ENCODE measurements around the gene LRP5. TPM values are rescaled to one million over a fixed set of nuclear protein-coding genes. Genes with fewer than 3 reads are reported as not detected.

Gene LRP5
- total and polyA plus RNA-seq, 2 experiments from 2014 or later, result 26.9 to 51.1 TPM

DNA sequence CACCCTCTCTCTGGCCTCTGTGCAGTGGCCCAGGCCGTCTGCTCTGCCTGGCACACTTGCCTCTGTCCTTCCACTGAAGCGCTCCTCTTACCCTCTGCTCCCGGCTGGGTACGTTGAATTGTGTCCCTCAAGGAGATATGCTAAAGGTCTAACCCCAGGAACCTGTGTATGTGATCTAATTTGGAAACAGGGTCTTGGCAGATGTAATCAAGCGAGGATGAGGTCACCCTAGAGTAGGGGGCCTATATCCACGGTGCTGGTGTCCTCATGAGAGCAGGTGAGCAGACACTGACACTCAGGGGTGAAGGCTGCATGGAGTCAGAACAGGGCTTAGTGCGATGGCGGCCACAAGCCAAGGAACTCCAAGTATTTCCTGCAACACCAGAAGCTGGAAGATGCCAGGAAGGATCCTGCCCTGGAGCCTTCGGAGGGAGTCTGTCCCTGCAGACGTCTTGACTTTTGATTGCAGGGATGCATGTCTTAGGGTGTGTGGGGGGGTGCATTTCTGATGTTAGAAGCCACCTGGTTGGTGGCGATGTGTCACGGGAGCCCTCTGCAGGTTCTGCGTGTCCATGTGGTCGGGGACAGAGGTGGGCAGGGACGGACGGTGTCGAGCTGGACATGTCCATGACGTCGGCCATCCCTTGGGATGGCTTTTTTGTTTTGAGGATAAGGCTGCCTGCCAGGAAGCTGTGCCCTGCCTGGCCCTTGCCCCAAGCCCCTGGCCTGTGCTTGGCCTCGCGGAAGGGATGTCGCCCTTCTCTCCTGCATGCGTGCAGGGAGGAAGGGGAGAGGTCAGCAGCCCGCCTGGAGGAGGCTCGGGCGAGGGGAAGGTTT is 68.6 kb downstream of the LRP5 start (continued):
- TF ChIP-seq, protein P1, sequence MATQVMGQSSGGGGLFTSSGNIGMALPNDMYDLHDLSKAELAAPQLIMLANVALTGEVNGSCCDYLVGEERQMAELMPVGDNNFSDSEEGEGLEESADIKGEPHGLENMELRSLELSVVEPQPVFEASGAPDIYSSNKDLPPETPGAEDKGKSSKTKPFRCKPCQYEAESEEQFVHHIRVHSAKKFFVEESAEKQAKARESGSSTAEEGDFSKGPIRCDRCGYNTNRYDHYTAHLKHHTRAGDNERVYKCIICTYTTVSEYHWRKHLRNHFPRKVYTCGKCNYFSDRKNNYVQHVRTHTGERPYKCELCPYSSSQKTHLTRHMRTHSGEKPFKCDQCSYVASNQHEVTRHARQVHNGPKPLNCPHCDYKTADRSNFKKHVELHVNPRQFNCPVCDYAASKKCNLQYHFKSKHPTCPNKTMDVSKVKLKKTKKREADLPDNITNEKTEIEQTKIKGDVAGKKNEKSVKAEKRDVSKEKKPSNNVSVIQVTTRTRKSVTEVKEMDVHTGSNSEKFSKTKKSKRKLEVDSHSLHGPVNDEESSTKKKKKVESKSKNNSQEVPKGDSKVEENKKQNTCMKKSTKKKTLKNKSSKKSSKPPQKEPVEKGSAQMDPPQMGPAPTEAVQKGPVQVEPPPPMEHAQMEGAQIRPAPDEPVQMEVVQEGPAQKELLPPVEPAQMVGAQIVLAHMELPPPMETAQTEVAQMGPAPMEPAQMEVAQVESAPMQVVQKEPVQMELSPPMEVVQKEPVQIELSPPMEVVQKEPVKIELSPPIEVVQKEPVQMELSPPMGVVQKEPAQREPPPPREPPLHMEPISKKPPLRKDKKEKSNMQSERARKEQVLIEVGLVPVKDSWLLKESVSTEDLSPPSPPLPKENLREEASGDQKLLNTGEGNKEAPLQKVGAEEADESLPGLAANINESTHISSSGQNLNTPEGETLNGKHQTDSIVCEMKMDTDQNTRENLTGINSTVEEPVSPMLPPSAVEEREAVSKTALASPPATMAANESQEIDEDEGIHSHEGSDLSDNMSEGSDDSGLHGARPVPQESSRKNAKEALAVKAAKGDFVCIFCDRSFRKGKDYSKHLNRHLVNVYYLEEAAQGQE (IDR thresholded peaks at IDR 0.05; ENCODE audit: unreplicated experiment), result no peak
- TF ChIP-seq ZNF114 (CRISPR knock-in tag; IDR thresholded peaks at IDR 0.05) (no peak), CREB1 (CRISPR knock-in tag; IDR thresholded peaks at IDR 0.05; ENCODE audit: low read depth) (no peak), EZH2 (IDR thresholded peaks at IDR 0.05; ENCODE audit: low read depth, unreplicated experiment) (no peak), POLR2AphosphoS5 (IDR thresholded peaks at IDR 0.05; ENCODE audit: low read depth) (no peak), EZH2phosphoT487 (IDR thresholded peaks at IDR 0.05; ENCODE audit: unreplicated experiment) (no peak)
- TF ChIP-seq, protein P2, sequence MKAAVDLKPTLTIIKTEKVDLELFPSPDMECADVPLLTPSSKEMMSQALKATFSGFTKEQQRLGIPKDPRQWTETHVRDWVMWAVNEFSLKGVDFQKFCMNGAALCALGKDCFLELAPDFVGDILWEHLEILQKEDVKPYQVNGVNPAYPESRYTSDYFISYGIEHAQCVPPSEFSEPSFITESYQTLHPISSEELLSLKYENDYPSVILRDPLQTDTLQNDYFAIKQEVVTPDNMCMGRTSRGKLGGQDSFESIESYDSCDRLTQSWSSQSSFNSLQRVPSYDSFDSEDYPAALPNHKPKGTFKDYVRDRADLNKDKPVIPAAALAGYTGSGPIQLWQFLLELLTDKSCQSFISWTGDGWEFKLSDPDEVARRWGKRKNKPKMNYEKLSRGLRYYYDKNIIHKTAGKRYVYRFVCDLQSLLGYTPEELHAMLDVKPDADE (IDR thresholded peaks at IDR 0.05), result no peak
- TF ChIP-seq, protein P3, sequence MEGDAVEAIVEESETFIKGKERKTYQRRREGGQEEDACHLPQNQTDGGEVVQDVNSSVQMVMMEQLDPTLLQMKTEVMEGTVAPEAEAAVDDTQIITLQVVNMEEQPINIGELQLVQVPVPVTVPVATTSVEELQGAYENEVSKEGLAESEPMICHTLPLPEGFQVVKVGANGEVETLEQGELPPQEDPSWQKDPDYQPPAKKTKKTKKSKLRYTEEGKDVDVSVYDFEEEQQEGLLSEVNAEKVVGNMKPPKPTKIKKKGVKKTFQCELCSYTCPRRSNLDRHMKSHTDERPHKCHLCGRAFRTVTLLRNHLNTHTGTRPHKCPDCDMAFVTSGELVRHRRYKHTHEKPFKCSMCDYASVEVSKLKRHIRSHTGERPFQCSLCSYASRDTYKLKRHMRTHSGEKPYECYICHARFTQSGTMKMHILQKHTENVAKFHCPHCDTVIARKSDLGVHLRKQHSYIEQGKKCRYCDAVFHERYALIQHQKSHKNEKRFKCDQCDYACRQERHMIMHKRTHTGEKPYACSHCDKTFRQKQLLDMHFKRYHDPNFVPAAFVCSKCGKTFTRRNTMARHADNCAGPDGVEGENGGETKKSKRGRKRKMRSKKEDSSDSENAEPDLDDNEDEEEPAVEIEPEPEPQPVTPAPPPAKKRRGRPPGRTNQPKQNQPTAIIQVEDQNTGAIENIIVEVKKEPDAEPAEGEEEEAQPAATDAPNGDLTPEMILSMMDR (conservative IDR thresholded peaks at IDR 0.05; ENCODE audit: low read depth in 2 of 2), result no peak

- no peak for DNase-seq (ENCODE audit: low spot score)
- no peaks in the 10 kb centered on the region for H3K27me3 ChIP-seq (ENCODE audit: insufficient read depth)
- no peaks in the 10 kb centered on the region for H3K4me1 ChIP-seq (ENCODE audit: insufficient read depth)
- no peak for ATAC-seq
- peaks cover 18% of the 10 kb centered on the region for H3K36me3 Mint-ChIP-seq (ENCODE audit: low read depth)
- no peaks in the 10 kb centered on the region for H3K79me2 ChIP-seq (replicated peaks; ENCODE audit: insufficient read depth)
- 0 out of 2 replicates have a peak, but pooled peaks cover 2% of the 10 kb centered on the region for H4K20me1 ChIP-seq (replicated peaks; ENCODE audit: insufficient read depth)
- H3K27ac ChIP-seq (ENCODE audit: low read depth), result no peak overlapping the region
- H3K27ac Mint-ChIP-seq, result no peak overlapping the region; the same call in 1 of the 2 replicates
- H2AFZ ChIP-seq, result no peak overlapping the region
- H3K4me1 Mint-ChIP-seq, result peaks cover 10% of the 10 kb centered on the region
- no peak overlapping the region for H3K4me3 Mint-ChIP-seq
- H3K9me2 ChIP-seq (ENCODE audit: insufficient read depth), result no peaks in the 10 kb centered on the region
- no peaks in the 10 kb centered on the region for H3F3A ChIP-seq (replicated peaks; ENCODE audit: low read depth)
- TF ChIP-seq EZH2 (IDR thresholded peaks at IDR 0.05; ENCODE audit: low read depth, unreplicated experiment), result no peak
- TF ChIP-seq, protein P2 (IDR thresholded peaks at IDR 0.05), result no peak
- TF ChIP-seq, protein P1 (IDR thresholded peaks at IDR 0.05; ENCODE audit: unreplicated experiment), result no peak
- no peak for TF ChIP-seq EZH2phosphoT487 (IDR thresholded peaks at IDR 0.05; ENCODE audit: unreplicated experiment)
- H3K4me2 ChIP-seq, result no peak overlapping the region
- no peak overlapping the region for H3K4me3 ChIP-seq
- H3K27me3 Mint-ChIP-seq (ENCODE audit: insufficient read depth, low read depth, poor library complexity), result peaks cover 15% of the 10 kb centered on the region
- H3K36me3 ChIP-seq (ENCODE audit: insufficient read depth), result no peaks in the 10 kb centered on the region
- no peaks in the 10 kb centered on the region for H3K9me3 Mint-ChIP-seq
These were observed 69.3 kb downstream of the LRP5 start for GRCh38 chr11:68381716-68382115.
